CD8-positive, alpha-beta memory T cell (primary cell): ENCODE data around the gene NR6A1. TPM values are rescaled to one million over a fixed set of nuclear protein-coding genes. Genes with fewer than 3 reads are reported as not detected.

Experiments used
- CTCF ChIA-PET: fragments of 350-600 bp; sonication (Branson Sonifier 250); formaldehyde crosslinking; loops from one replicate; lab custom pipeline; 2021; ENCODE audit warnings: antibody characterized with exemption; lab: Charles Lee
- POLR2A ChIA-PET: fragments of 350-600 bp; sonication (Branson Sonifier 250); formaldehyde crosslinking; loops from one replicate; lab custom pipeline; 2021; ENCODE audit warnings: antibody characterized with exemption; lab: Charles Lee
- DNase-seq, 5 donors: peaks; one replicate each; pipeline versions ENCODE4 v3.0.0 to v3.0.0-alpha.2; 2020 to 2022; ENCODE audit warnings: mixed read lengths in 1 of 5
- H3K27ac ChIP-seq: one replicate; pipeline ENCODE4 v1.7.0; 2013; ENCODE audit warnings: low read depth, mild to moderate bottlenecking, low read length, moderate library complexity
- H3K27me3 ChIP-seq: 2 replicates; pipeline ENCODE4 v1.7.0; 2013; ENCODE audit warnings: low read length, mild to moderate bottlenecking; ENCODE audit not compliant: insufficient read depth, poor library complexity, severe bottlenecking
- H3K36me3 ChIP-seq: 2 replicates; pipeline ENCODE4 v1.7.0; 2013; ENCODE audit warnings: mild to moderate bottlenecking, low read length, moderate library complexity; ENCODE audit not compliant: insufficient read depth
- H3K4me1 ChIP-seq: 2 replicates; pipeline ENCODE4 v1.7.0; 2013; ENCODE audit warnings: mild to moderate bottlenecking, low read length, moderate library complexity; ENCODE audit not compliant: insufficient read depth
- H3K4me3 ChIP-seq: 2 replicates; pipeline ENCODE4 v1.7.0; 2013; ENCODE audit warnings: mild to moderate bottlenecking, low read length
- H3K9me3 ChIP-seq: 2 replicates; pipeline ENCODE4 v1.7.0; 2013; ENCODE audit warnings: mild to moderate bottlenecking, low read length
- H3K27ac Mint-ChIP-seq, 8 donors: one replicate each; pipeline ENCODE4 v1.8.0; 2020 to 2021; ENCODE audit warnings: mixed read lengths in 8 of 8, mild to moderate bottlenecking in 6 of 8, inconsistent platforms in 3 of 8, moderate library complexity in 3 of 8
- H3K27me3 Mint-ChIP-seq, 2 donors: one replicate each; pipeline ENCODE4 v1.8.0; 2020 to 2021; ENCODE audit warnings: mixed read lengths in 2 of 2, mild to moderate bottlenecking in 1 of 2, moderate library complexity in 1 of 2
- H3K36me3 Mint-ChIP-seq, 3 donors: one replicate each; pipeline ENCODE4 v1.8.0; 2020 to 2021; ENCODE audit warnings: mixed read lengths in 3 of 3, inconsistent platforms in 1 of 3, mild to moderate bottlenecking in 1 of 3
- H3K4me1 Mint-ChIP-seq, 3 donors: one replicate each; pipeline ENCODE4 v1.8.0; 2020 to 2021; ENCODE audit warnings: mixed read lengths in 3 of 3, inconsistent platforms in 1 of 3, mild to moderate bottlenecking in 1 of 3
- H3K4me3 Mint-ChIP-seq, 7 donors: one replicate each; pipeline ENCODE4 v1.8.0; 2020 to 2021; ENCODE audit warnings: mixed read lengths in 7 of 7, mild to moderate bottlenecking in 6 of 7, moderate library complexity in 4 of 7, inconsistent platforms in 2 of 7
- H3K9me3 Mint-ChIP-seq, 5 donors: one replicate each; pipeline ENCODE4 v1.8.0; 2020 to 2022; ENCODE audit warnings: mixed read lengths in 5 of 5, mild to moderate bottlenecking in 3 of 5, moderate library complexity in 2 of 5, inconsistent platforms in 1 of 5
- polyA plus RNA-seq: library from polyadenylated mRNA; unstranded; fragments of 300-500 nt; fragmentation: Illumina TruSeq; gene quantifications from one replicate; pipeline ENCODE4 v1.2.3, GENCODE V29; 2021
- total RNA-seq, 2 experiments: library from RNA; stranded (reverse); gene quantifications; one replicate each; pipeline ENCODE4 v1.2.3, GENCODE V29; 2021

The NR6A1 gene
- total and polyA plus RNA-seq, 3 experiments from 2014 or later, result 2.4 to 3.0 TPM; not detected in 1

DNA sequence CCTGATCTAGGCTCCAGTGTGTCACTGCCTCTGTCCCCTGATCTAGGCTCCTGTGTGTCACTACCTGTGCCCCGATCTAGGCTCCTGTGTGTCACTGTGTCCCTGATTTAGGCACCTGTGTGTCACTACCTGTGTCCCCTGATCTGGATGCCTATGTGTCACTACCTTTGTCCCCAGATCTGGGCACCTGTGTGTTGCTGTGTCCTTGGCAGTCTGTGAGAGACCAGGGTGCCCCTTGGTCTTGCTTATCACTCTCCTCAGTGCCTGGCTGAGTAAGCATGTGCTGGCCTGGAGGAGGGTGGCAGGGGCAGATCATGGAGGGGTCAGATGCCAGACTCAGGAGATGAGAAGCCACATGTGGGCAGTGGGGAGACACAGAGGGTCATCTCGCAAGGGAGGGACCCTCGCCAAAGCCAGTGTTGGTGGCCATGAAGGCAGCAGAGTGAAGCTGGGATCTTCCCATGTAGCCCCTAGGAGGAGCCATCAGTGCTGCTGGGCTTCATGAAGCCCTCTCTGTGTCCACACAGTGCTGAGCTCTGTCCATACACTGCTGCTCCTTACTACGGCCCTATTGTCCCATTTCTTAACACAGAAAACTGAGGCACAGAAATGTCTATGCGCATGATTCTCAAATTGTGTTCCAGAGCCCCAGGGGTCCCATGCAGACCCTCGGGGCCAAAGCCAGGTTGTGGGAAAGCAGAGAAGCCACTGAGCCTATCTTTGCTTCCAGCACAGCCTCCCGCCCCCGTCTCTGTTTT is 21.3 kb upstream of the NR6A1 start:
- DNase-seq, result peak in 1 of 5 donors; percentile 17
- H3K9me3 ChIP-seq, result no peaks in the 10 kb centered on the region
- H3K9me3 Mint-ChIP-seq, result no peaks in the 10 kb centered on the region
- no peaks in the 10 kb centered on the region for H3K36me3 Mint-ChIP-seq
- no peak overlapping the region for H3K27ac Mint-ChIP-seq
- H3K4me1 Mint-ChIP-seq, result no peaks in the 10 kb centered on the region
- H3K27me3 Mint-ChIP-seq, result peaks cover 4 to 16% of the 10 kb centered on the region in 2 donors
- H3K4me3 ChIP-seq, result no peak overlapping the region
- ChIA-PET CTCF (interaction anchor here (1.9 kb wide), 1 partner anchor 60 kb away, joined by 7 read pairs; the partner anchor contains the start of gene WDR38), POLR2A (interaction anchor here (0.5 kb wide), 1 partner anchor 382 kb away, joined by 4 read pairs; no protein-coding TSS in a partner anchor)
- no peaks in the 10 kb centered on the region for H3K36me3 ChIP-seq
- H3K4me1 ChIP-seq, result no peaks in the 10 kb centered on the region
- no peak overlapping the region for H3K27ac ChIP-seq
- no peak overlapping the region for H3K4me3 Mint-ChIP-seq
- no peaks in the 10 kb centered on the region for H3K27me3 ChIP-seq

DNA sequence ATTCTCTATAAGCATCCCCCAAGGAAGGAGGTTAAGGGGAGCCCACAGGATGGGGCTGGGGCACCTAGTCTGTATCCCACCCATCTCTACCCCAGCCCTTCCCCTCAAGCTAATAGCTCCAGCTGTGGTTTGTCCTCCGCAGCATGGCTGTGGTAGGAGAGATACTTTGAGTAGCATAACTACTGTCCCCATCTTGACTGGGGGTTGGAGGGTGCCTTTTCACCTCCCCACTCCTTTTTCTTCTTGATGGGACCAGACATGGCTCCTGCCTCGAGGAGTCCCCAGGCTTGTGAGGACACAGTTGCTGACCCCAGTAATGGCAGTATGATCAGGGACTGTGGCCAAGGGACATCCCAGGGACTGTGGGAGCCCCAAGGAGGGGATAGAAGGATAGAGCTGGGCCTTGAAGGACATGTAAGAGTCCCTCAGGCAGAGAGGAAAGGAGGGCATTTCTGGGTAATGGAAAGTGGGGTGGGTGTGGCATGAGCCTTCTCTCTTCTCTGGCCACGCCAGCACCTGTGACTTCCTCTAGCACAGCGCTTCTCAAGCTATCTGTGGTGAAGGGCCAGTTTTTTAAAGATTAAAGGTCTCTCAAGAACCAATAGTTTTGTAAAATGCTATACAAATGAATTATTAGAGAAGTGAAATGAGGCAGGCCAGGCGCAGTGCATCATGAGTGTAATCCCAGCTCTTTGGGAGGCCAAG is 19.8 kb upstream of the NR6A1 start:
- H3K27ac ChIP-seq, result no peak overlapping the region
- CTCF ChIA-PET, result interaction anchor here (1.9 kb wide), 1 partner anchor 62 kb away, joined by 7 read pairs; the partner anchor contains the start of gene WDR38
- no peaks in the 10 kb centered on the region for H3K9me3 Mint-ChIP-seq

DNA sequence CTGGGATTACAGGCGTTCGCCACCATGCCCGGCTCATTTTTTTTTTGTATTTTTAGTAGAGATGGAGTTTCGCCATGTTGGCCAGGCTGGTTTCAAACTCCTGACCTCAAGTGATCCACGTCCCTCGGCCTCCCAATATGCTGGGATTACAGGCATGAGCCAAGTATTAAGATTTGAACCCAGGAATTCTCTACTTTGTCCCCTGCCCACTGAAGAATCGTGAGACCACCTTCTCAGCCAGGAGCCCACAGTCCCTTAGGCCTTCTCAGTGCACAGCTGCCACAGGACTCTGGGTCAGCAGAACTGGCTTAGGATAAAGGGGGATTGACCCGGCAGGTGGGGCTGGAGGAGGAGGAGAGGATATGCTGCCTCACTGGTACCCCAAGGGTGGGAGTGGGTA is 19.2 kb upstream of the NR6A1 start:
- Mint-ChIP-seq H3K36me3 (no peaks in the 10 kb centered on the region), H3K27ac (no peak overlapping the region), H3K9me3 (no peaks in the 10 kb centered on the region), H3K4me3 (no peak overlapping the region), H3K4me1 (no peaks in the 10 kb centered on the region), H3K27me3 (peaks cover 4 to 14% of the 10 kb centered on the region in 2 donors)
- CTCF ChIA-PET, result interaction anchor here (1.9 kb wide), 1 partner anchor 63 kb away, joined by 7 read pairs; the partner anchor contains the start of gene WDR38
- Histone ChIP-seq H3K36me3 (no peaks in the 10 kb centered on the region), H3K27ac (no peak overlapping the region), H3K27me3 (no peaks in the 10 kb centered on the region), H3K4me1 (no peaks in the 10 kb centered on the region), H3K9me3 (no peaks in the 10 kb centered on the region), H3K4me3 (no peak overlapping the region)
- POLR2A ChIA-PET, result no interaction called here
- DNase-seq, result peak in 1 of 5 donors; percentile 7

More for the DNA sequence above, 19.8 kb upstream of the NR6A1 start:
- Mint-ChIP-seq H3K27ac (no peak overlapping the region), H3K27me3 (peaks cover 4 to 14% of the 10 kb centered on the region in 2 donors), H3K4me3 (no peak overlapping the region), H3K4me1 (no peaks in the 10 kb centered on the region), H3K36me3 (no peaks in the 10 kb centered on the region)
- Histone ChIP-seq H3K4me1 (no peaks in the 10 kb centered on the region), H3K36me3 (no peaks in the 10 kb centered on the region), H3K4me3 (no peak overlapping the region), H3K27me3 (no peaks in the 10 kb centered on the region), H3K9me3 (no peaks in the 10 kb centered on the region)
- POLR2A ChIA-PET, result no interaction called here
- peak in 1 of 5 donors; percentile 3 for DNase-seq

DNA sequence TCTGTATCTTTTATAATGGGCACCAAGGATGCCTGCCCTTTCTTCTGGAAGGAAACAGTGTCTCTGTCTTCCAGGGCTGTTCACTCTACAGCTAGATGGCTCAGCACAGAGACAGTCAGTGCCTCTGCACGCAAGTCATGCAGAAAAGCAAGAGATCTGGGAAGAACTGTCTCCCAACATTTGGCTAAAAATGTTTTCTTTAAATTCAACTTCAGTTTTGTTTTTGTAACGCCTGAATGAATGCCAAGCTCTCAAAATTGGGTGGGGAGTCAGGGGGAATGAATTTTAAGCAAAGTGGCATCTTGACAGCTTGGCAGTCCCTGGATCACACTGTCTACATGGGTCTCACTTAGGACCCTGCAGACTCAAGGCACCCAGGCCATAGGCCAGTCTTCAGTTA is 18.4 kb upstream of the NR6A1 start:
- no peak overlapping the region for H3K4me3 Mint-ChIP-seq
- POLR2A ChIA-PET, result no interaction called here

DNA sequence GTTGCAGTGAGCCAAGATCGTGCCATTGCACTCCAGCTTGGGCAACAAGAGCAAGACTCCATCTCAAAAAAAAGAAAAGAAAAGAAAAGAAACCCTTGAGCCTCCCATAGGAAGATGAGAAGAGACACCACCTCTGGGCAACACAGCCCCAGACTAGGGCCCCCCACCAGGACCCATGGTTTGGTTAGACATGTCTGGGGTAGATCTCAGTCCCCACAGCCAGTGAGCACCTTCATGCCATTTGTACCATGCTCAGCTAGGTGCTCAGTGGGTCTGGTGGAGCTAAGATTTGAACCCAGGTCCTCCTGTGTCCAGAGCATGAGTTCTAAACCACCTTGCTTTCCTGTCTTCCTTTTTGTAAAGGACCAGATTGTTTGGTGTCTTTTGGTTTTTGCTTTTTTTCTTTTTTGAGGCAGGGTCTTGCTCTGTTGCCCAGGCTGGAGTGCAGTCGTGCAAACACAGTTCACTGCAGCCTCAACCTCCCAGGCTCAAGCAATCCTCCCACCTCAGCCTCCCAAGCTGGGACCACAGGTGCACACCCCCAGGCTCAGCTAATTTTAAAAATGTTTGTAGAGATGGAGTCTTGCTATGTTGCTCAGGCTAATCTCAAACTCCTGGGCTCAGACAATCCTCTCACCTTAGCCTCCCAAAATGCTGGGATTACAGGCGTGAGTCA is 17.6 kb upstream of the NR6A1 start:
- no peak overlapping the region for H3K4me3 ChIP-seq
- no peak overlapping the region for H3K27ac ChIP-seq
- DNase-seq, result no peak
- Mint-ChIP-seq H3K27me3 (peaks cover 4 to 10% of the 10 kb centered on the region in 2 donors), H3K27ac (no peak overlapping the region), H3K9me3 (no peaks in the 10 kb centered on the region), H3K36me3 (no peaks in the 10 kb centered on the region), H3K4me1 (no peaks in the 10 kb centered on the region), H3K4me3 (no peak overlapping the region)
- H3K4me1 ChIP-seq, result no peaks in the 10 kb centered on the region
- H3K27me3 ChIP-seq, result no peaks in the 10 kb centered on the region
- ChIA-PET CTCF (no interaction called here), POLR2A (no interaction called here)
- no peaks in the 10 kb centered on the region for H3K9me3 ChIP-seq
- H3K36me3 ChIP-seq, result no peaks in the 10 kb centered on the region

More for the DNA sequence above, 18.4 kb upstream of the NR6A1 start:
- Mint-ChIP-seq H3K27me3 (peaks cover 4 to 14% of the 10 kb centered on the region in 2 donors), H3K27ac (peak overlapping the region in 1 of 8 donors; percentile 47), H3K9me3 (no peaks in the 10 kb centered on the region), H3K36me3 (no peaks in the 10 kb centered on the region), H3K4me1 (no peaks in the 10 kb centered on the region)
- CTCF ChIA-PET, result no interaction called here
- Histone ChIP-seq H3K36me3 (no peaks in the 10 kb centered on the region), H3K4me3 (no peak overlapping the region), H3K27ac (no peak overlapping the region), H3K9me3 (no peaks in the 10 kb centered on the region), H3K4me1 (no peaks in the 10 kb centered on the region), H3K27me3 (no peaks in the 10 kb centered on the region)
- no peak for DNase-seq

DNA sequence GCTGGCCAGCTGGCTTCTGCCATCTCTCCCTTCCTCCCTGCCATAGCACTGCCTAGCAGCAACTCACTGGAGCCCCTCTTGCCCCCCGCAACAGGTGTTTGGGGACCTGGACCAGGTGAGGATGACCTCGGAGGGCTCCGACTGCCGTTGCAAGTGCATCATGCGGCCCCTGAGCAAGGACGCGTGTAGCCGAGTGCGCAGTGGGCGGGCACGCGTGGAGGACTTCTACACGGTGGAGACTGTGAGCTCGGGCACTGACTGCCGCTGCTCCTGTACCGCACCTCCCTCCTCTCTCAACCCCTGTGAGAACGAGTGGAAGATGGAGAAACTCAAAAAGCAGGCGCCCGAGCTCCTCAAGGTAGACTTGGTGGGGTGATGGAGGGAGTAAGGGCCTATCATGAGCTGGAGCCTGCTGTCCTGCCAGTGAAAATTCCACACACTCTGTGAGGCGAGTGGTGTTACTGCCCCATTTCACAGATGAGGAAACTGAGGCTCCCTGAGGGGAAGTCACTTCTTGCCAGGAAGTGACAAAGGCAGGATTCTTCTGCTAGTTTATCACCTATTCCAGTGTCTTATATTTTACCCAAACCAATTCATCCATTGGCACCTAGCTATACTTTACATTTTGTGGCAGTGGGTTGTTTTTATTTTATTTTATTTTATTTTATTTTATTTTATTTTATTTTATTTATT is 15.9 kb upstream of the NR6A1 start:
- Histone ChIP-seq H3K4me1 (no peaks in the 10 kb centered on the region), H3K27ac (no peak overlapping the region), H3K27me3 (no peaks in the 10 kb centered on the region), H3K9me3 (no peaks in the 10 kb centered on the region), H3K36me3 (no peaks in the 10 kb centered on the region), H3K4me3 (no peak overlapping the region)
- H3K36me3 Mint-ChIP-seq, result no peaks in the 10 kb centered on the region
- H3K27me3 Mint-ChIP-seq, result peaks cover 2 to 4% of the 10 kb centered on the region in 2 donors
- ChIA-PET POLR2A (no interaction called here), CTCF (interaction anchor here (0.8 kb wide), 1 partner anchor 10 kb away, joined by 3 read pairs; the partner anchor contains the start of gene OLFML2A)
- no peak overlapping the region for H3K4me3 Mint-ChIP-seq
- no peaks in the 10 kb centered on the region for H3K4me1 Mint-ChIP-seq
- H3K27ac Mint-ChIP-seq, result no peak overlapping the region
- DNase-seq, result no peak
- no peaks in the 10 kb centered on the region for H3K9me3 Mint-ChIP-seq

DNA sequence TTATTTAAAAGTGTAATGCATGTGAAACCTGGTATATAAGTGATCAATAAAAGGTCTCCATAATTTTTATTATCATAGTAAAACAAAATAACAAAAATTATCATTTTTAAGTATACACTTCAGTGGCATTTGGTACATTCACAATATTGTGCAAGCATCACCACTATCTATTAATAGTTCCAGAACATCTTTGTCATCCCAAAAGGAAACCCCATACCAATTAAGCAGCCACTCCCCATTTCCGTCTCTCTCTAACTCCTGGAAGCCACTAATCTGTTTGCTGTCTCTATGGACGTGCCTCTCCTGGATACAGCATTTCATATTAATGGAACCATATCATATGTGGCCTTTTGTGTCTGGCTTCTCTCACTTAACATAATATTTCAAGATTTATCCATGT is 13.4 kb upstream of the NR6A1 start:
- H3K36me3 Mint-ChIP-seq, result no peaks in the 10 kb centered on the region
- H3K36me3 ChIP-seq, result no peaks in the 10 kb centered on the region
- ChIA-PET CTCF (no interaction called here), POLR2A (no interaction called here)
- no peaks in the 10 kb centered on the region for H3K27me3 ChIP-seq
- H3K4me3 ChIP-seq, result no peak overlapping the region
- H3K9me3 ChIP-seq, result no peaks in the 10 kb centered on the region
- H3K9me3 Mint-ChIP-seq, result no peaks in the 10 kb centered on the region
- no peaks in the 10 kb centered on the region for H3K27me3 Mint-ChIP-seq
- no peak overlapping the region for H3K27ac ChIP-seq
- no peak overlapping the region for H3K4me3 Mint-ChIP-seq
- no peaks in the 10 kb centered on the region for H3K4me1 Mint-ChIP-seq
- H3K4me1 ChIP-seq, result no peaks in the 10 kb centered on the region
- no peak for DNase-seq
- no peak overlapping the region for H3K27ac Mint-ChIP-seq
